Activated T-cell treated with anti-CD3 and anti-CD28 coated beads for 24 hours (primary cell): ENCODE results near the gene ASXL2.

ENCODE experiments used
- DNase-seq: peaks from one replicate; pipeline ENCODE4 v3.0.0-alpha.2; 2020; ENCODE audit warnings: low read depth

Gene ASXL2

DNA sequence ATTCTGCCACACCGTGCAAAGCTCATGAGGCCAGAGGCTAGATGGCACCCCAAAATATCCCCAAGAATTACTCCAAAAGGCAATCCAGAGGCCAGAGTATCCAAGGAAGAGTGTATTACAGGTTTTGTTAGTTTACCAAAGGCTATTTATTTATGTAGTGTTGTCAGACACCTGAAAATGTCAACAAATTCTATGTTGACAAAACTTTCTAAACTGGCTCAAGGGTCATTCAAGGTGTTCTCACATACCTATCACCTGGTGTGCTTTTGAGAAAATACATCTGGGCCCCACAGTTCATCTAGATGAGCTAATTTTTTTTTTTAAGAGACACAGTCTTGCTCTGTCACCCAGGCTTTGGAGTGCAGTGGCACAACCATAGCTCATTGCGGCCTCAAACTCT, 192.5 kb downstream of the ASXL2 start:
- DNase-seq: no peak

DNA sequence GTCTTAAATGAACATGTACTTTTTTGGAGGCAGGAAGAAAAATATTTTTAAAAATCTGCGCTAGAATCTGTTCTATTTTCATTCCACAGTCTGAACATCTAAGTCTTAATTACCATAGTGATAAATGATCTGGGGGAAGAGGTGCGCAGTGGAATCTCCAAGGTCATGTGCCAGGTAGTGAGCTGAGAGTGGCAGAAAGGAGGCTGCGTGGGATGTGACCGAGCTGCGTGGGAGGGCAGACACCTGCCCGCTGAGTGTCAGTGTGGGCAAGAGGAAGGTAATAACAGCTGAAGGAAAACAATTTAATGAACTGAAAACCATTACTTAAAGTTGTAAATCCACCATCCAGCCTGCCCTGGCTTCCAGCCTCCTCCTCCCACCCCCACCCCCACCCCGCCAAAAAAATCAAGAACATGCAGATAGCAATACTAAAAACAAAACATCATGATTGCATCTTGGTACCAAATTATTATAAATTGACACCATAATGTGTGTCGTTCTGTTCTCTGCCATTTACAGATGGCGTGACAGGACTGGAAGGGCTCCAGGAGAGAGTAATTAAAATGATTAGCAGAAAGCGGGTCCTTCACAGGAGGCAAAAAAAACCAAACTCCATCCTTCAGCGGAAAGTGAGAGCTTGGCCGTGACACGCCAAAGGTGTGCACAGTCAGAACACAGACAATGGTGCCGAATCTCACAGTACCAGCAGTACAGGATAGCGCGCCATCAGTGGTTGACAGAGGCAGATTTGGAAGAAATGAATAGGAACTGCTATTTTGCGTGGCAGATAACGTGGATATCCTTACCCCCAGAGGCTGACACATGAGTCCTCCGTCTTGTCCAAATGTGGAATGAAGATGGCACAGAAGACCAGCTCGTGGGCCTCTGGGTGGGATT, 193.5 kb downstream of the ASXL2 start:
- no peak for DNase-seq
